ENCODE data around the gene IMPG2.

- no peak for TF ChIP-seq PREB (CRISPR knock-in tag; IDR thresholded peaks at IDR 0.05; ENCODE audit: borderline replicate concordance)
- TF ChIP-seq CTCF (IDR thresholded peaks at IDR 0.05) = no peak
- no peak for TF ChIP-seq MAX (CRISPR knock-in tag; IDR thresholded peaks at IDR 0.05)
- TF ChIP-seq RORB (CRISPR knock-in tag; IDR thresholded peaks at IDR 0.05) = no peak
- TF ChIP-seq ZNF416 (CRISPR knock-in tag; IDR thresholded peaks at IDR 0.05) = no peak
Observed at GRCh38 chr3:101261506-101261905, 58.9 kb downstream of the IMPG2 start.
